Activated T-cell treated with anti-CD3 and anti-CD28 coated beads for 1 hour (primary cell): ENCODE measurements around the gene ITGAX.
A peak's percentile ranks its signal among the peaks of the same experiment; 100 is the strongest.
"Not testable (repeated sequence)": the region's sequence is repeated elsewhere in the genome, so short reads cannot be mapped to it uniquely, and the experiment has no call there.

Experiments used
- DNase-seq: peaks from one replicate; pipeline ENCODE4 v3.0.0-alpha.2; 2020; ENCODE audit warnings: low read depth

Gene ITGAX

DNA sequence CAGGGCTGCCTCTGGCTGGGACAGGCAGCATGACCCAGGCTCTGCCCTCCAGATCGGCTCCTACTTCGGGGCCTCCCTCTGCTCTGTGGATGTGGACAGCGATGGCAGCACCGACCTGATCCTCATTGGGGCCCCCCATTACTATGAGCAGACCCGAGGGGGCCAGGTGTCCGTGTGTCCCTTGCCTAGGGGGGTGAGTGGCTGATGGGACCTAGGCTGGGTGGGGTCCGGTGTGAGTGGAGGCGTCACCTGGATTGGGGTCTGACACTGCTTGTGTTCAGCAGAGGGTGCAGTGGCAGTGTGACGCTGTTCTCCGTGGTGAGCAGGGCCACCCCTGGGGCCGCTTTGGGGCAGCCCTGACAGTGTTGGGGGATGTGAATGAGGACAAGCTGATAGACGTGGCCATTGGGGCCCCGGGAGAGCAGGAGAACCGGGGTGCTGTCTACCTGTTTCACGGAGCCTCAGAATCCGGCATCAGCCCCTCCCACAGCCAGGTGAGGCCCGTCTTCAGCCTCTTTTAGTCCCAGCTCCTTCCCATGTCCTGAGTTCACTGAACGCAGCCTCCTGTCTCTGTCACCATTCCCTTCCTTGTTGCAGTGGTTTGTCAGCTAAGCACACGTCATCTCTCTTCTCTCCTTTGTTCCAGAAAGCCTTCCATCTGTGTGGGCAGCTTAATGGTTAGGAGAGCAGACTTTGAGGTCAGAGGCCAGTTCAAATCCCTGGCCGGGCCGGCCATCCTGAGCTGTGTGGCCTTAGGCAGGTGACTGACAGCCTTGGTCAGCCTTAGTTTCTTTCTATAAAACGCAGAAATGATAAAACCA, 56.3 kb downstream of the ITGAX start:
- no peak for DNase-seq

DNA sequence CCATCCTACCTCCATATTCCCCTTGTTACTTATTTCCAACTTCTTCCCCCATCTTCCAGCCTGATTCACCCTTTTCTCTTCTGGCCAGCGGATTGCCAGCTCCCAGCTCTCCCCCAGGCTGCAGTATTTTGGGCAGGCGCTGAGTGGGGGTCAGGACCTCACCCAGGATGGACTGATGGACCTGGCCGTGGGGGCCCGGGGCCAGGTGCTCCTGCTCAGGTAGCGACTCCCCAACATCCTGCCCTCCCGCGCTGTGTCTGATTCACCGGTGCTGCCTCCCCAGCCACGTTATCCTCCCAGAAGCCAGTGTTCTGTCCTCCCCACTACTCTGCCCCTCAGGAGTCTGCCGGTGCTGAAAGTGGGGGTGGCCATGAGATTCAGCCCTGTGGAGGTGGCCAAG, 57.8 kb downstream of the ITGAX start:
- DNase-seq = no peak

DNA sequence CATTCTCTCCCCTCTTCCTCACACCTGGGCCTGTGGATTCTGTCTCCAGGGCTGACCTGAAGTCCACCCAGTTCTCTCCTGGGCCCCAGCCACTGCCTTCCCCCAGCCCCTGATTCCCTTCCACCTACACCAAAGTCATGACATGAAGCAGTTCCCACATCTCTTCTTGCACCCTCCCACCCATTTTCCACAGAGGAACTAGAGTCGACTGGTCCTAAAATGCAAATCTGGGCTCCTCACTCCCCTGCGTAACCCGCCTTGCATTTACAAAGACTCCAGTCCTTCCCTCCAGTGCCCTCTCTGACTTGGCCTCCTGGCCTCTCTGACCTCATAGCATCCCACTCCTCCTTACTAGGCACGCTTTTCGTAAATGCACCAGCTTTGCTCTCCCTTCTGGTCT, 58.4 kb downstream of the ITGAX start:
- no peak for DNase-seq

DNA sequence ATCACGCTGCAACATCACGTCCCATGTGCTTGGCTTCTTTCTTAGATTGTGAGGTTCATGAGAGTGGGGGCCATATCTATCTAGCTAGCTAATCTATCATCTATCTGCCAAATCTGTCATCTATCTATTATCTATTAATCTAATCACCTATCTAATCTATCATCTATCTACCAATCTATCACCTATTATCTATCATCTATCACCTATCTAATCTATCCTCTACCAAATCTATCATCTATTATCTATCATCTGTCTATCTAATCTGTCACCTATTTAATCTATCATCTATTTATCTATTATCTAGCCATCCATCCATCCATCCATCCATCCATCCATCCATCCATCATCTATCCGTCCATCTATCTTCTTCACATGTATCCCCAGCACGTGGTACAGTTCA, 59.0 kb downstream of the ITGAX start:
- DNase-seq = no peak

DNA sequence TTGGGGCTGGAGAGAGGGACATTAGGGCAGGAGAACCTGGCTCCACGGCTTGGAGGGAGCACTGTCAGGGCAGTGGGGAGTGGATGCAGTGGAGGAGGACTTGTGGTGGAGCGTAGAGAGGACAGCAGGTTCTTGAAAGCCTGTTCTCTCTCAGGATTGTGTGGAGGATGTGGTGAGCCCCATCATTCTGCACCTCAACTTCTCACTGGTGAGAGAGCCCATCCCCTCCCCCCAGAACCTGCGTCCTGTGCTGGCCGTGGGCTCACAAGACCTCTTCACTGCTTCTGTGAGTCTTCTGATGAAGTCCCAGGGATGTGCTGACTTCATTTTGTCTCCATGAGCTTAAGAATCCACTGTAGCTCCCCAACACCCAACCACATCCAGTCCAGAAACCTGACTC, 59.7 kb downstream of the ITGAX start:
- no peak for DNase-seq

DNA sequence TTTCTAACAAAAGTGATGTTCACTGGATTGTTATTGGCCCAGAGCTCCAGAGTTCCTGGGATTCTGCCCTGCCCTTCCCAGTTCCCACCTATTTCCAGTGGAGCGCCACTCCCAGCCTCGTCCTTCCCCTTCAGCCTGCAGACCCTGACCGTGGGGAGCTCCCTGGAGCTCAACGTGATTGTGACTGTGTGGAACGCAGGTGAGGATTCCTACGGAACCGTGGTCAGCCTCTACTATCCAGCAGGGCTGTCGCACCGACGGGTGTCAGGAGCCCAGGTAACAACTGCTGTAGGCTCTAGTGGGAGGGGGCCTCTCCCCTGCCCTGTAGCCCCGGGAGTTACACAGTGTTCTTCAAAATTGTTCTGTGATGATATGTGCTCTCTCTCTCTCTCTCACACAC, 61.4 kb downstream of the ITGAX start:
- DNase-seq = no peak

DNA sequence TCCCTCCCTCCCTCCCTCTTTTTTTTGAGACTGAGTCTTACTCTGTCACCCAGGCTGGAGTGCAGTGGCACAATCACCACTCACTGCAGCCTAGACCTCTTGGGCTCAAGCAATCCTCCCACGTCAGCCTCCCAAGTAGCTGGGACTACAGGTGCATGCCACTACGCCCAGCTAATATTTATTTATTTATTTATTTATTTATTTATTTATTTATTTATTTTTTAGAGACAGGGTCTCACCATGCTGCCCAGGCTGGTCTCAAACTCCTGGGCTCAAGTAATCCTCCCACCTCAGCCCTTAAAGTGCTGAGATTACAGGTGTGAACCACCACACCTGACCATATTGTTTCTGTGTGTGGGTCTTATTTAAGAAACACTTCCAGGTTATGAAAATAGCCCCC, 62.1 kb downstream of the ITGAX start:
- DNase-seq = not testable (repeated sequence)

DNA sequence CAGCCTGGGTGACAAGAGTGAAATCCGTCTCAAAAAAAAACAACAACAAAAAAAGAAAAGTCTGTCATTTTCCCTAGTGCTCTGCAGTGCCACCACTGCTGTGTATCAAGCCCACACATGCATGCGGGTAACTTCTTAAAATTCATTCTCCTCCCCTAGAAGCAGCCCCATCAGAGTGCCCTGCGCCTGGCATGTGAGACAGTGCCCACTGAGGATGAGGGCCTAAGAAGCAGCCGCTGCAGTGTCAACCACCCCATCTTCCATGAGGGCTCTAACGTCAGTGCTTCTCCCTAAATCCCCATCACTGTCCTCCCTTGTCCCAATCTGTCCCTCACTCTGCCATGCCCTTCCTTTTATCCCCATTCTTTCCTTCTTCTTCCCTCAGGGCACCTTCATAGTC, 62.9 kb downstream of the ITGAX start:
- DNase-seq = no peak

DNA sequence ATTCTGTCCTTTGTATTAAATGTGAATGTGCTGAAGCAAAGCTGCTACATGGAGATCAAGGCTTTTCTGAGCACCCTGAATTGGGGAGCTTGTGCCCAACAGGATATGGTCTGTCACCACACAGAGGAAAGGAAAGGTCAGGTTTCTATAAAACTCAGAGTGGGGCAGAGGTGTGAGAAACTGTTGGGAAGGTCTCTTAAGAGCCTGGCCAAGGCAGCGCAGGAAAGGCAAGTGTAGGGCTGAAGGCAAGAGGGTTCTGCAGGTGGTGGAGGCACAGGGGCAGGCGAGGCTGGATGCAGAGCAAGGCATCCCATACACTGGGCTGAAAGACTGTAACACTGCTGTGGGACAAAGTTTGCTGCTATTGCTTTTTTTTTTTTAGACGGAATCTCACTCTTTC, 65.1 kb downstream of the ITGAX start:
- no peak for DNase-seq

DNA sequence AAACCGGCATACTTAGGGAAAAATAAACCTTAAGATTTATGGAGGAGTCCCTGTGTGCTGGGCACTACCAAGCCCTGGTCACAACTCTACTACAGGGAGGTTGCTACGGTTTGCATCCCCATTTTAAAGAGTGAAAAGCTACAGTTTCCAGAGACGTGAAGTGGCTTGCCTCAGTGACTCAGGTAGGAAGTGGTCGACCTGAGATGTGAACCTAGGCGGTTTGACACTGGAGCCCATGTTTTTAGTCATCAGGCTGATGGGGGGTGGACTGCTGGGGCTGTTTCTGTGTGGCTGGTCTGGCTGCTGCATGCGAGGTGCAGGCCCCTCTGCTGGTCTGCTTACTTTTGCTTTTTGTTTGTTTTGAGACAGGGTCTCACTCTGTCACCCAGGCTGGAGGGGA, 66.6 kb downstream of the ITGAX start:
- no peak for DNase-seq

DNA sequence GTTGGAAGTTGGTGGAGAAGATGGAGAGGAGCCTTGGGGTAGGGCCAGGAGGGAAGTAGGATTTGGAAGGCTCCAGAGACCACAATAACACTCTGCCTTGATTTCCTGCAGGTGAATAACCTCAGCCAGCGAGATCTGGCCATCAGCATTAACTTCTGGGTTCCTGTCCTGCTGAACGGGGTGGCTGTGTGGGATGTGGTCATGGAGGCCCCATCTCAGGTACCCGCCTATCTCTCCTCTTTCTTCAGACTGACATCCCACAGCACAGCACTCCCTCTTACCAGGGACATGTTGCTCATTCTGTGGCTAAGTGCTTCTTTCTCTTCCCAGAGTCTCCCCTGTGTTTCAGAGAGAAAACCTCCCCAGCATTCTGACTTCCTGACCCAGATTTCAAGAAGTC, 68.3 kb downstream of the ITGAX start:
- no peak for DNase-seq

DNA sequence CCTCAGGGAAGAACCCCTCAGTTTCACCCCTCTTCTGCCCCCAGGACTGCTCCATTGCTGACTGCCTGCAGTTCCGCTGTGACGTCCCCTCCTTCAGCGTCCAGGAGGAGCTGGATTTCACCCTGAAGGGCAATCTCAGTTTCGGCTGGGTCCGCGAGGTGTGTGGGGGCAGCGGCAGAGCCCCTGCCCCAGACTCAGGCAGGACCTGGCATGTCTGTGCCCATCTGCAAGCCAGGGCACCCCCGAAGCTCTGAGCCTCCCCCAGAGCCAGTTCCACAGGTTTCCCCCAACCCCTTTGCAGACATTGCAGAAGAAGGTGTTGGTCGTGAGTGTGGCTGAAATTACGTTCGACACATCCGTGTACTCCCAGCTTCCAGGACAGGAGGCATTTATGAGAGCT, 68.8 kb downstream of the ITGAX start:
- no peak for DNase-seq

DNA sequence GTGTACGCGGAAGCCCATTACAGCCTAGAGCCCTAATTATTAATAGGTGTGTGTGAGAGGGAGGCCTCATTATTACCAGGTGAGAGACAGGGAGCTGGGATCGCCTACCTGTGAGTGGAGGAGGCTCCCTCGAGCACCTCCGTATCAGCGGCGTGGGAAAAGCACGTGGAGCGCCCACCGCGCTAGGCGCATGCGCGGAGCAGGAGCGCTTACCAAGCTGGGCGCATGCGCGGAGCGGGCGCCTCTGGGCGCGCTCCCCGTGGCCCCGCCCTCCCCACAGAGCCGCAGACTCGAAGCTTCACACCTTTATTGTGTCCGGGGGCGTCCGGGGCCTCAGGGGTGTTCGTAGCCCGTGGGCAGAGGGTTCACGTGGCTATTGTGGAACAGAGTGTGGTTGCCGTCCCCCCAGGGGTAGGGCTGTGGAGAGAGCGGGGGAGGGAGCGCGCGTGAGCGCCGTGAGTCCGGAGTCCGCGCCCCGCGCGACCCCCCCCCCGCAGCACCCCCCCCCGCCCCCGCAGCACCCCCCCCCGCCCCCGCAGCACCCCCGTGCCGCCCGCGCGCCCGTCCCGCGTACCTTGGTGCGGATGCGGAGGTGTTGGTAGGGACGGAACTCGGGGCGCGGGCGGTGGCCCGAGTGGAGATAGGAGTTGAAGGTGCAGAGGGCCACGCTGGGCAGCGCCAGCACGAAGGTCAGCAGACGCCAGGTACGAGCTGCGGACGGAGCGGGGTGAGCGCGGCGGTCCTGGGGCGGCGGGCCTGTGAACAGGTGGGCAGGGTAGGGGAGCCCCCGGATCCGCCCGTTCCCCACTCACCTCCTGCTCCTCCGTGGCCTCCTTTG, 72.7 kb downstream of the ITGAX start:
- peak; percentile 57 for DNase-seq

DNA sequence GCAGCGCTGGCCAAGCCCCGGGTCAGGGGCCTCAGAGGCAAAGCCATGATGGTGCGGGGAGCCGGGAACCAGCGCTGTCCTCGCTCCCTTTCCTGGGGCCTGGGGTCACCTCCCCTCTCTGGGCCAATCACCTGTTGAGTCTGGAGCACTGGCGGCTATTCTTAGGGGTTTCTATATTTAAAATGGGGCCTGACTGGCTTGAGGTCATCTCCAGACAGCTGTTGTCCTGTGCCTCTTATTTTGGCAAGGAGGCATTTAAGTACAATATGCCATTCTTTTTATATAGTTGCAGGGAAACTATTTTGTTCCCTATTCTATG, 73.3 kb downstream of the ITGAX start, which contains the start of gene COX6A2:
Gene COX6A2 (minus strand): TSS at position 82 of the 319 bp plus-strand sequence. CDS start 35 bp downstream, at position 47.
- DNase-seq = no peak

DNA sequence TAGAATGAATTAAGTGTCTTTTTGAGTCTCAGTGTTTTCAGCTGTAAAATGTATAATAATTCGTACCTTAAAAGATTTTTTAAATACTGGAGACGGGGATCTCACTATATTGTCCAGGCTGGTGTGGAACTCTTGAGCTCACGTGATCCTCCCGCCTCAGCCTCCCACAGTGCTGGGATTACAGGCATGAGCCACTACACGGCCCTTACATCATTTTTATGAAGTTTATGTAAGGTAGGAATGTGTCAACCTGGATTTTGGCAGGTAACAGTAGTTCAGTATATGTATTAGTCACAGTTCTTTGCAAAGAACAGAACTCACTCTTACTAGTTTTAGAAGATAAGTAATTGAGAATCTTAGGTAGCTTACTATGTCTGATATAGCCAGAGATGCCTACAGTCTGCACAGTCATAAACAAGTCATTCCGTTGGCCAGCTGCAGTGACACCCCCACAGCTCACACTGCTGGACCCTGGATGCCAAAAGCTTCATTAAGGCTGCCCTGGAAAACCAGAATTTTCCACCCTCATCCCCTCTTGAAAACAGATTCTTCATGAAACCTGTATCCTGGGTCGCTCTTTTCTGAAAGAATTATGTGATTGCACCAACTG, 73.8 kb downstream of the ITGAX start:
- DNase-seq = no peak

DNA sequence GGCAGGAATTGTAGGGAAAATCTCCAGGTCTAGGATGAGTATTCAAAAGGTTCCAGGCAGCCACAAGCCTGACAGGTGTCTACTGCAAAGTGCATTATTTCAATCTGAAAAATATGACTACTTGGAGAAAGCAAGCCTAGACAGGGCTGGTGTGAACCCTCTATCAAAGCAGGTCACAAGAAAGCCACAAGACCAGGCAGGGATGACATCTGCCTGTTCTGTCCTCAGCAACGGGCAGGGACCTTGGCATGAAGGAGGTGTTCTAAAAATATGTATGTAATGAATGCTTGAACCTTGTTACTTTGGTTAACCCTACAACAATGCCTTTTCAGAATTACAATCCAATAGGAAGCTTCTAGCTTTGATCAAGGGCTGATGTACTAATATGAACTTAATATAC, 74.3 kb downstream of the ITGAX start:
- DNase-seq = no peak

DNA sequence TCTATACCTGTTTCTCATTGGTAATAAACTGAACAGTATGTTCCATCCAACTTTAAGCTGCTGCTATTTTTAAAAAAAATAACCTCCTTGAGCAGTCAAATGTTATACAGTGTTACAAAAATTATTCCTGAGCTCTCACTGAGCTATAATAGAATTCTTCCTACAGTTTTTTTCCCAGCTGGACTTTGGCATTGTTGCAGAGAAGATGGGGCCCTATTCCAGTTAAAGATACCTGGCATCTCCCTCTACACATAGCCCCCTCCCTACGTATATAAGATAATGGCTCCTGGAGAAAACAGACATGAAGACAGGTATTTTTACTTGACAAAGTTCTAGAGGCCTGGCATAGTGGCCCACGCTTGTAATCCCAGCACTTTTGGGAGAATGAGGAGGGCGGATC, 74.8 kb downstream of the ITGAX start:
- DNase-seq = no peak

DNA sequence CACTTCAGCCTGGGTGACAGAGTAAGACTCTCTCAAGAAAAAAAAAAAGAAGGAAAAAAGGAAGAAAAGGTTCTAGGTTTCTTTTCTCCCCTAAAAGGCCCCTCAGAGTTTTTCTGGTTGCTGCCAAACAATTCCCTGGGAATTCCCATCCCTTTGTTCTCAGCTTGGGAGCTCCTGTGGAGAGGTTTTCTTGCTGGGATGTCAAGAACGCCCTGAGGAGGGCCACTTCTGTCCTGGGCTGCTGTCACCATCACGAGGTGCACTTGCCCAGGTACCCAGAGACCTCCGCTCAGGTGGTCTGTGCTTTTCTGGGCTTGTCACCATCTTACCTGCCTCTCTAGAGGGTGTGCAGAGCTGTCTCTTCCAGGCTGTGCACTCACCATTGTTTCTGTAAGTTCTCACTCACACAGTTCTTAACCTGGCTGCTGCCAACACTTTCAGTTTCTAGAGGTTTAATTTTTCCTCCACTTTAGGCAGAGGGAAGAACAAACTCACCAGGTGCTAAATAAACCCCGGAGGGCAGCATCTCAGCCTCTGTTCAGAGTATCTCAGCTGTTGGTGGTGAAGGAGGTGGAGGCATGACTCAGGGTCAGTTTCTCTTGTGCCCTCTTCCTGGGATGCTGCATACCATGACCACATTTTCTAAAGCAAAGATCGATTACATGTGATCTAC, 75.5 kb downstream of the ITGAX start:
- DNase-seq = no peak
